Activated naive CD4-positive, alpha-beta T cell treated with anti-CD3 and anti-CD28 coated beads for 36 hours (primary cell): ENCODE data around the gene TP53. TPM values are rescaled to one million over a fixed set of nuclear protein-coding genes. Genes with fewer than 3 reads are reported as not detected.
A peak's percentile ranks its signal among the peaks of the same experiment; 100 is the strongest.
"Not testable (repeated sequence)": the region's sequence is repeated elsewhere in the genome, so short reads cannot be mapped to it uniquely, and the experiment has no call there.

Experiments used
- CTCF ChIA-PET: fragments of 350-600 bp; sonication (Branson Sonifier 250); formaldehyde crosslinking; loops from one replicate; lab custom pipeline; 2021; ENCODE audit warnings: antibody characterized with exemption; lab: Charles Lee
- DNase-seq: peaks from one replicate; pipeline ENCODE4 v3.0.0-alpha.2; 2020
- H3K27ac Mint-ChIP-seq: one replicate; pipeline ENCODE4 v1.8.0; 2021; ENCODE audit warnings: mild to moderate bottlenecking, mixed read lengths
- H3K27me3 Mint-ChIP-seq: one replicate; pipeline ENCODE4 v1.8.0; 2021; ENCODE audit warnings: low read depth, mixed read lengths
- H3K36me3 Mint-ChIP-seq: one replicate; pipeline ENCODE4 v1.8.0; 2021; ENCODE audit warnings: low read depth, mixed read lengths
- H3K4me1 Mint-ChIP-seq: one replicate; pipeline ENCODE4 v1.8.0; 2021; ENCODE audit warnings: low read depth, mixed read lengths
- H3K4me3 Mint-ChIP-seq: one replicate; pipeline ENCODE4 v1.8.0; 2021; ENCODE audit warnings: mild to moderate bottlenecking, moderate library complexity, mixed read lengths
- H3K9me3 Mint-ChIP-seq: one replicate; pipeline ENCODE4 v1.8.0; 2021; ENCODE audit warnings: mixed read lengths
- intact Hi-C: fragments of 100-400 bp; cut with micrococcal nuclease; formaldehyde crosslinking; loops from one replicate; pipeline ENCODE4 v1.15.1; 2023
- total RNA-seq, 2 experiments: library from RNA; stranded (reverse); gene quantifications; one replicate each; pipeline ENCODE4 v1.2.3, GENCODE V29; 2021

Gene TP53
- total RNA-seq, 2 experiments from 2014 or later, result 148 to 149 TPM

DNA sequence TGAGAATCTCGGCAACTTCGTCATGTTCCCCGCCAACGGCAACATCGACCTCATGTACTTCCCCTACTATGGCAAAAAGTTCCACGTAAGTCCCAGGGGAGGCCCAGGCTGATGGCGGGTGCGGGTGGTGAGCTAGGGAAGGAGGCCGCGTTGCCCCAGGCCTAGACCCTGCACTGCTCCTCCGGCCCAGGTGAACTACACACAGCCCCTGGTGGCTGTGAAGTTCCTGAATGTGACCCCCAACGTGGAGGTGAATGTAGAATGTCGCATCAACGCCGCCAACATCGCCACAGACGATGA lies 31.8 kb downstream of the TP53 start:
- intact Hi-C loops, result no loop called here
- DNase-seq, result no peak
- Mint-ChIP-seq H3K36me3 (no peaks in the 10 kb centered on the region), H3K27ac (no peak overlapping the region), H3K4me1 (peaks cover 10% of the 10 kb centered on the region), H3K27me3 (peaks cover 15% of the 10 kb centered on the region), H3K4me3 (no peak overlapping the region), H3K9me3 (no peaks in the 10 kb centered on the region)
- CTCF ChIA-PET, result interaction anchor here (0.6 to 2.4 kb wide), 2 partner anchors 23 to 75 kb away, joined by 4 to 9 read pairs; no protein-coding TSS in a partner anchor

DNA sequence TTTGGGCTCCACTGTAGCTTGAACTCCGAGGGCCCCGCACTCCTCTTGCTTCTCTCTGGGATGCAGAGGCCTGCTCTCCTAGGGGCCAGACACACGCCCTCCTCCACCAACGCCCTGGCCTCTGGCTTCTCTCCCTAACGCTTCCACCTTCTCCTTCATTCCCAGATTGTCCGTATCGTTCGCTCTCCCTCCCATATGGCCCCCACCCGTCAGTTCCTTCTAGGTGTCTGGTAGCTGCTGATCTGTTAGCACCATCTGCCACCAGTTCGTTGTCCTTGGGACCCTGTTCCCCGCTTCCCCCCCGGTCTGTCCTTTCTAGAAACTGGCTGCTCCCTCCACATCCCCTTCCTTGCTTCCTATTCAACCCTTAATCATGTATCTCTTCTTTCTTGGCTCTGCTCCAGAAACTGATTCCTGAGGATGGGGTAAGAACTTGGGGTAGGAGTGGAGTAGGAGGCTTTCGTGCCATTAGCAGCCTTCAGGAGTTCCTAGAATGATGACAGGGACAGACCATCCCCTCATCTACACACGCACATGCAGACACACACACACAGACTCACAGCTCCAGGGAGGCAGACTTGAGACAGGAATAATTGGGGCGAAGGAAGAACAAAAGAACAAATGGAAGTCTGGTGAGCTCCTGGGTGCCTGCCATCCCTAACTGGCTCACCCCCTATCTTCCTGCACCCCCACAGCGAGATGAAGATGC lies 32.3 kb downstream of the TP53 start:
- DNase-seq, result no peak
- intact Hi-C loops, result loop anchor here (5.0 kb wide), 1 partner anchor 62 kb away; the partner anchor contains the start of gene DNAH2
- Mint-ChIP-seq H3K36me3 (no peaks in the 10 kb centered on the region), H3K4me3 (no peak overlapping the region), H3K9me3 (no peaks in the 10 kb centered on the region), H3K27ac (no peak overlapping the region), H3K4me1 (peaks cover 15% of the 10 kb centered on the region), H3K27me3 (peaks cover 20% of the 10 kb centered on the region)
- CTCF ChIA-PET, result interaction anchor here (0.6 to 2.4 kb wide), 2 partner anchors 22 to 76 kb away, joined by 4 to 9 read pairs; no protein-coding TSS in a partner anchor

GRCh38 chr17:7652388-7653356 lies 34.6 kb downstream of the TP53 start:
- peaks cover 18% of the 10 kb centered on the region for H3K4me1 Mint-ChIP-seq
- no peaks in the 10 kb centered on the region for H3K9me3 Mint-ChIP-seq
- peaks cover 22% of the 10 kb centered on the region for H3K27me3 Mint-ChIP-seq
- H3K36me3 Mint-ChIP-seq, result no peaks in the 10 kb centered on the region
- H3K27ac Mint-ChIP-seq, result no peak overlapping the region
- CTCF ChIA-PET, result interaction anchor here (0.5 to 0.7 kb wide), 2 partner anchors 30 to 208 kb away, joined by 3 read pairs; no protein-coding TSS in a partner anchor
- DNase-seq, result no peak
- H3K4me3 Mint-ChIP-seq, result no peak overlapping the region
- intact Hi-C loops, result loop anchor here (5.0 kb wide), 1 partner anchor 65 kb away; the partner anchor contains the start of gene DNAH2

DNA sequence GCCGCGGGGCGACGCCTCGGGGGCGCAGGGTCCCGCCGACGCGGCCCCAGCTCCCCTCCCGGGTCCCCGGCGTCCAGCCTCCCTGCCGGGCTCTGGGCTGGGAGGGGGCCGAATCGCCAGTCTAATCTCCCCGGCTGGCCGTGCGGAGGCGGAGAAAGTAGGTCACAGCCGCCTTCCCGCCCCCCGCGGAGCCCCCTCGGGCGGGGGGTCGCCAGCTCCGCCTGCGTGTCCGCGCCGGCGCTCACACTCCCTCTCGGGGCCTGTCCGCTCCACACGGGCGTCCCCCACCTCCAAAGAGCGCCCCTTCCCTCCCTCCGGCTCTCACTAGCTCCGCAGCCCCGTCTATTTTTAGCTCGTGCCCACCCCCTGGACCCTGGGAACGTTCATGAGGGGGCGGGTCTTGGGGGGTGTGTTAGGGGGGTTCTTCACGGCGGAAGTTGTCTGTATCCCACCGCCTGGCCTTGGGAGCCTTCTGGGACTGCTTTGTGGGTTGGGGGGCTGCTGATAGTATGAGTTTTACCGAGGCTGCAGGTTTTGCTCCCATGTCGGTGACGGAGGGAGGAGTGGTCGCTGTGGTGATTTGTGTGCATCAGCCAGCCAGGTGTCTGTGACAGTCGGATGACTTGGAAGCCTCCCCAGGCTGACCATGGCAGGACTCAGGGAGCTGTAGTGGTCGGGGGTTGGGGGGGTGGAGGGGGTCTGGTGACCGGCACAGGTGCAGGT lies 35.5 kb downstream of the TP53 start:
- Mint-ChIP-seq H3K27ac (no peak overlapping the region), H3K4me3 (peak overlapping the region; percentile 22), H3K27me3 (peaks cover 22% of the 10 kb centered on the region), H3K4me1 (peaks cover 18% of the 10 kb centered on the region), H3K9me3 (no peaks in the 10 kb centered on the region), H3K36me3 (no peaks in the 10 kb centered on the region)
- CTCF ChIA-PET, result interaction anchor here (0.5 to 2.9 kb wide), 3 partner anchors 21 to 35 kb away, joined by 3 to 20 read pairs (median 12); partner anchors contain the start of genes SHBG, TP53 and WRAP53
- no peak for DNase-seq
- intact Hi-C loops, result loop anchor here (5.0 kb wide), 1 partner anchor 65 kb away; the partner anchor contains the start of gene DNAH2

DNA sequence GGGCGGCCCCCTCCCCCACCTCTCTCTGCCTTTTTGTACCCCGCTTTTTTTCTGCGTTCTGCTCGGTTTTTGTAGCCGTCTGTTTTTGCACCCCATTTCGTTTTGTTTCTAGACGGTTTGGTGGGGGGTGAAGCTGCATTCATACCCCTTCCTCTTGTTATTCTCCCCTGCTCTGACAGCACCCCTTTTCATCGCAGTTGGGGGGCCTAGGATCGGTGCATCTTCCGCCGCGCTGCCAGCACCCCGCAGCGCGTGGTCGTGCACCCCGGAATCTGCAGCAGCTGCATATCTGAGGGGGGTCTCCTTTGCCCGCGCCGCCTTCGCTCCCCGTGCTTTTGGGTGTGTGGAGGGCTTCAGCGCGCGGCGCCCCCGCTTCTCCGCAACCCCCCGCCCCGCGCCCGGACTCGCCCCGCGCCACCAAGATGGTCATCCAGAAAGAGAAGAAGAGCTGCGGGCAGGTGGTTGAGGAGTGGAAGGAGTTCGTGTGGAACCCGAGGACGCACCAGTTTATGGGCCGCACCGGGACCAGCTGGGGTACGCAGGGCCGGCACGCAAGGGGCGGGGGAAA lies 36.1 kb downstream of the TP53 start:
- Mint-ChIP-seq H3K4me3 (peak overlapping the region; percentile 62), H3K9me3 (no peaks in the 10 kb centered on the region), H3K27ac (no peak overlapping the region), H3K36me3 (no peaks in the 10 kb centered on the region), H3K4me1 (peaks cover 18% of the 10 kb centered on the region), H3K27me3 (peaks cover 22% of the 10 kb centered on the region)
- intact Hi-C loops, result loop anchor here (5.0 kb wide), 1 partner anchor 66 kb away; the partner anchor contains the start of gene DNAH2
- CTCF ChIA-PET, result interaction anchor here (2.4 to 2.9 kb wide), 2 partner anchors 20 to 36 kb away, joined by 12 to 20 read pairs; partner anchors contain the start of genes SHBG, TP53 and WRAP53
- no peak for DNase-seq

DNA sequence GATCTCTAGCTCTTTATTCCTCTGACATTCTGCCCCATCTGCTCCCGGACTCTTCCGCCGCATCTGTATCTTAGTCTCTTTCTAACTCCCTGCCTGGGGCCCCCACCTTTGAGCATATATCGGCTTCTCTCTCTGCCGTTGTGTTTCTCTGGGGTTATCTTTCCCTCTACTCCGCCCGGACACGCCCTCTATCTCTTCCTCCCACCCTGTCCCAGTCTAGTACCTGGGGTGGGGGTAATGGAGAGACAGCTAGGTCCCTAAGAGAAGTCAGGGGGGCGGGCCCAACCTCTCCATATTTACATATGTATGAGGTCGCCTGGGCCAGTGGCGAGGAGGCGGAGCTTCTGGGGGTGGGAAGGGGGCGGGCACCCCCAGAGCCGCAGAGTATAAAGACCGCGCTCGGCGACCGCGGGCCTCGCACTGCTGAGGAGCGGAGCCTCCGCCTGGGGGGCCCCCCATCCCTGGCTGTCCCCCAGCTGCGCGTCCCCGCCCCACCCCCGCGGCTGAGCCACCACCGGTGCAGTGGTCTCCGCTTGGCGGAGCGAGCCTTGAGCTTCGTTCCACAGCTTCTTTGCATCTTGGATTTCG lies 36.7 kb downstream of the TP53 start, which contains the start of gene ATP1B2:
TSS of gene ATP1B2 (plus strand) at position 418 of the 588 bp plus-strand sequence. CDS start 593 bp downstream, outside the sequence.
- H3K27me3 Mint-ChIP-seq, result peaks cover 22% of the 10 kb centered on the region

GRCh38 chr17:7647018-7647417 lies 40.3 kb downstream of the TP53 start:
- no peak overlapping the region for H3K4me3 Mint-ChIP-seq
- no peaks in the 10 kb centered on the region for H3K9me3 Mint-ChIP-seq
- H3K27ac Mint-ChIP-seq, result no peak overlapping the region
- CTCF ChIA-PET, result interaction anchor here (0.6 kb wide), 1 partner anchor 12 kb away, joined by 3 read pairs; no protein-coding TSS in a partner anchor
- H3K36me3 Mint-ChIP-seq, result no peaks in the 10 kb centered on the region
- no peak for DNase-seq
- peaks cover 16% of the 10 kb centered on the region for H3K27me3 Mint-ChIP-seq
- peaks cover 25% of the 10 kb centered on the region for H3K4me1 Mint-ChIP-seq
- intact Hi-C loops, result no loop called here

More for the DNA sequence above, 36.7 kb downstream of the TP53 start, which contains the start of gene ATP1B2:
- DNase-seq, result peak; percentile 78
- Mint-ChIP-seq H3K36me3 (no peaks in the 10 kb centered on the region), H3K9me3 (no peaks in the 10 kb centered on the region), H3K4me1 (peaks cover 18% of the 10 kb centered on the region), H3K4me3 (peak within 1 kb of the TSS; percentile 62), H3K27ac (no peak within 1 kb of the TSS)
- intact Hi-C loops, result loop anchor here (1.0 to 5.0 kb wide), 2 partner anchors 35 to 67 kb away; partner anchors contain the start of gene DNAH2
- CTCF ChIA-PET, result interaction anchor here (2.4 to 2.9 kb wide), 2 partner anchors 19 to 37 kb away, joined by 12 to 20 read pairs; partner anchors contain the start of genes SHBG, TP53 and WRAP53

GRCh38 chr17:7646457-7646856 lies 40.8 kb downstream of the TP53 start:
- Mint-ChIP-seq H3K4me3 (no peak overlapping the region), H3K27ac (no peak overlapping the region), H3K4me1 (peaks cover 25% of the 10 kb centered on the region), H3K9me3 (peaks cover 1% of the 10 kb centered on the region), H3K27me3 (peaks cover 13% of the 10 kb centered on the region), H3K36me3 (no peaks in the 10 kb centered on the region)
- CTCF ChIA-PET, result interaction anchor here (0.6 kb wide), 1 partner anchor 12 kb away, joined by 3 read pairs; no protein-coding TSS in a partner anchor
- DNase-seq, result no peak
- intact Hi-C loops, result no loop called here

DNA sequence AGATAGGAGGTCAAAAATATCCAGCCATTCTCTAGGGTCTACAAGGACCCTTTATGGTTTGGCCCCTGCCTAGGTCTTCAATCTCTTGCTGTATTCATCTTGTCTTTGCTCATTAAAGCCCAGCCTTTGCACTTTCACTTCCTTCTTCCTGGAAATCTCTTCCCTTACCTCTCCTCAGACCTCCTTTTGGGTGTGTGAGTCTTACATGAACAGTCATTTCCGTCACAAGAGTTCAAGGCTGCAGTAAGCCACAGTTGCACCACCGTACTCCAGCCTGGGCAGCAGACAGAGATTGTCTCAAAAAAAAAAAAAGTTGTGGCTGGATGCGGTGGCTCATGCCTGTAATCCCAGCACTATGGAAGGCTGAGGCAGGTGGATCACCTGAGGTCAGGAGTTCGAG lies 42.5 kb downstream of the TP53 start:
- DNase-seq, result no peak
- Mint-ChIP-seq H3K9me3 (peaks cover 1% of the 10 kb centered on the region), H3K27ac (no peak overlapping the region), H3K4me1 (peaks cover 11% of the 10 kb centered on the region), H3K27me3 (peaks cover under 1% of the 10 kb centered on the region), H3K4me3 (no peak overlapping the region), H3K36me3 (no peaks in the 10 kb centered on the region)
- CTCF ChIA-PET, result no interaction called here
- intact Hi-C loops, result no loop called here

- H3K9me3 Mint-ChIP-seq, H3K4me1 Mint-ChIP-seq, H3K36me3 Mint-ChIP-seq, intact Hi-C loops, H3K27me3 Mint-ChIP-seq: not testable (repeated sequence)
- Mint-ChIP-seq H3K4me3 (peak overlapping the region; percentile 69), H3K27ac (peak overlapping the region; percentile 54)
- CTCF ChIA-PET, result interaction anchor here (0.6 to 2.0 kb wide), 6 partner anchors 9 to 48 kb away, joined by 3 to 13 read pairs (median 3); partner anchors contain the start of gene TP53
- DNase-seq, result peak; percentile 46
Observed at GRCh38 chr17:7641635-7642034, 45.7 kb downstream of the TP53 start.
